Measurements from ENCODE around the gene PIK3R5.
A peak's percentile ranks its signal among the peaks of the same experiment; 100 is the strongest.
"Not testable (repeated sequence)": the region's sequence is repeated elsewhere in the genome, so short reads cannot be mapped to it uniquely, and the experiment has no call there.

PIK3R5 gene

GRCh38 chr17:8872705-8873435 is 92.6 kb downstream of the PIK3R5 start:
- DNase-seq = no peak

GRCh38 chr17:8872036-8872704 is 93.3 kb downstream of the PIK3R5 start:
- DNase-seq = peak in 1 of 2 donors; percentile 63

- no peak for DNase-seq
Measured at GRCh38 chr17:8871081-8871581, 94.4 kb downstream of the PIK3R5 start.

- DNase-seq = no peak
Measured at GRCh38 chr17:8870406-8871040, 95.0 kb downstream of the PIK3R5 start.

- DNase-seq = no peak
Measured at GRCh38 chr17:8869114-8869815, 96.2 kb downstream of the PIK3R5 start.

GRCh38 chr17:8868529-8868951 is 97.0 kb downstream of the PIK3R5 start:
- peak in 1 of 2 donors; percentile 75 for DNase-seq

GRCh38 chr17:8868092-8868491 is 97.4 kb downstream of the PIK3R5 start:
- no peak for DNase-seq

- DNase-seq = peak in 1 of 2 donors; percentile 75
Measured at GRCh38 chr17:8867361-8867981, 98.0 kb downstream of the PIK3R5 start, which contains the start of gene PIK3R6. Gene PIK3R6 (minus strand): TSS chr17:8867674. CDS start chr17:8849794, 17,880 bp downstream.

GRCh38 chr17:8865811-8866210 is 99.7 kb downstream of the PIK3R5 start:
- no peak for DNase-seq

- DNase-seq = no peak
Measured at GRCh38 chr17:8865385-8865784, 100.1 kb downstream of the PIK3R5 start.

- no peak for DNase-seq
Measured at GRCh38 chr17:8862213-8863056, 103.1 kb downstream of the PIK3R5 start.

GRCh38 chr17:8861495-8862181 is 103.9 kb downstream of the PIK3R5 start:
- no peak for DNase-seq

- DNase-seq = no peak
Measured at GRCh38 chr17:8859804-8860430, 105.6 kb downstream of the PIK3R5 start.

- DNase-seq = no peak
Measured at GRCh38 chr17:8859027-8859803, 106.3 kb downstream of the PIK3R5 start.

- no peak for DNase-seq
Measured at GRCh38 chr17:8857919-8858318, 107.6 kb downstream of the PIK3R5 start.

- DNase-seq = no peak
Measured at GRCh38 chr17:8856869-8857575, 108.5 kb downstream of the PIK3R5 start.

- DNase-seq = not testable (repeated sequence)
Measured at GRCh38 chr17:8856205-8856603, 109.3 kb downstream of the PIK3R5 start.

- DNase-seq = no peak
Measured at GRCh38 chr17:8855477-8856204, 109.9 kb downstream of the PIK3R5 start.
